Esophagus muscularis mucosa (tissue), 4 donors: ENCODE results near the gene RNF135.

Experiments
- EP300 ChIP-seq: sonication (generic); formaldehyde crosslinking; IDR thresholded peaks from one replicate; pipeline ENCODE4 v1.6.1; 2017; ENCODE audit warnings: antibody characterized with exemption
- POLR2A ChIP-seq: fragments of 450-650 bp; IDR thresholded peaks from one replicate; pipeline ENCODE4 v1.6.1; 2017; ENCODE audit warnings: antibody characterized with exemption, moderate library complexity, mild to moderate bottlenecking, low read depth
- POLR2AphosphoS5 ChIP-seq, 2 donors: sonication (generic); formaldehyde crosslinking; IDR thresholded peaks; one replicate each; pipeline ENCODE4 v1.6.1; 2017; ENCODE audit warnings: antibody characterized with exemption in 2 of 2
- TF ChIP-seq, protein P1 (sequence below), 3 experiments: fragments of 200-600 bp in 2 of 3; fragments of 450-650 bp in 1 of 3; sonication (generic) in 2 of 3; IDR thresholded peaks; one replicate each; pipeline ENCODE4 v1.5.1; 2017 to 2019; ENCODE audit warnings: antibody characterized with exemption in 3 of 3, mild to moderate bottlenecking in 2 of 3, moderate library complexity in 1 of 3

DNA sequence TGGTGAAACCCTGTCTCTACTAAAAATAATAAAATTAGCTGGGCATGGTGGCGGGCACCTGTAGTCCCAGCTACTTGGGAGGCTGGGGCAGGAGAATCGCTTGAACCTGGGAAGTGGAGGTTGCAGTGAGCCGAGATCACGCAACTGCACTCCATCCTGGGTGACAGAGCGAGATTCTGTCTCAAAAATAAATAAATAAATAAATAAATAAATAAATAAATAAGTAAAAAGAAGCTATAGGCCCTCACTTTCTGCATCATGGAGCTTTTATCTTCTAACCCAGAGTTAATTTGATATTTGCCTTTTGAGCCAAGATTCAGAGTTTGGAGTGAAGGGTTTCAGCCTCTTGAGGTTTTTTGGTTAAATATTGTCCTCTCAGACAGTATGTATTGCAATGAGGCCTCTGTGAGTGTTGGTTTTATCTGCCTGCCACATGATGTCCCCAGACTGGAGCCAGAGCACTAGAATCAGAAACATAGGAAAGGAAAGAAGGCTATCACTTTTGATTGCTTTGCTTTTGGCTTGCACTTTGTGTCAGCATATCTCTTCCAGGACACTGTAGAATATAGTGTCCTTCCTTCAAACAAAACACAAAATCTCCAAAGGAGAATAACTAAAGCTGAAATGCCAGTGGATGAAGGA, 32.5 kb downstream of the RNF135 start:
- no peak for TF ChIP-seq POLR2A
- TF ChIP-seq, protein P1, sequence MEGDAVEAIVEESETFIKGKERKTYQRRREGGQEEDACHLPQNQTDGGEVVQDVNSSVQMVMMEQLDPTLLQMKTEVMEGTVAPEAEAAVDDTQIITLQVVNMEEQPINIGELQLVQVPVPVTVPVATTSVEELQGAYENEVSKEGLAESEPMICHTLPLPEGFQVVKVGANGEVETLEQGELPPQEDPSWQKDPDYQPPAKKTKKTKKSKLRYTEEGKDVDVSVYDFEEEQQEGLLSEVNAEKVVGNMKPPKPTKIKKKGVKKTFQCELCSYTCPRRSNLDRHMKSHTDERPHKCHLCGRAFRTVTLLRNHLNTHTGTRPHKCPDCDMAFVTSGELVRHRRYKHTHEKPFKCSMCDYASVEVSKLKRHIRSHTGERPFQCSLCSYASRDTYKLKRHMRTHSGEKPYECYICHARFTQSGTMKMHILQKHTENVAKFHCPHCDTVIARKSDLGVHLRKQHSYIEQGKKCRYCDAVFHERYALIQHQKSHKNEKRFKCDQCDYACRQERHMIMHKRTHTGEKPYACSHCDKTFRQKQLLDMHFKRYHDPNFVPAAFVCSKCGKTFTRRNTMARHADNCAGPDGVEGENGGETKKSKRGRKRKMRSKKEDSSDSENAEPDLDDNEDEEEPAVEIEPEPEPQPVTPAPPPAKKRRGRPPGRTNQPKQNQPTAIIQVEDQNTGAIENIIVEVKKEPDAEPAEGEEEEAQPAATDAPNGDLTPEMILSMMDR (IDR thresholded peaks at IDR 0.05): no peak
- TF ChIP-seq EP300: no peak
- no peak for TF ChIP-seq POLR2AphosphoS5 (IDR thresholded peaks at IDR 0.05)
